ENCODE measurements around the gene SLC22A23.
"Not testable (repeated sequence)": the region's sequence is repeated elsewhere in the genome, so short reads cannot be mapped to it uniquely, and the experiment has no call there.

Gene SLC22A23

GRCh38 chr6:3403238-3404173, 53.3 kb downstream of the SLC22A23 start:
- DNase-seq: no peak

GRCh38 chr6:3402310-3403237, 54.3 kb downstream of the SLC22A23 start:
- no peak for DNase-seq

- DNase-seq: no peak
Measured at GRCh38 chr6:3400162-3400561, 56.7 kb downstream of the SLC22A23 start.

GRCh38 chr6:3398755-3399696, 57.8 kb downstream of the SLC22A23 start:
- no peak for DNase-seq

- no peak for DNase-seq
Measured at GRCh38 chr6:3398165-3398562, 58.7 kb downstream of the SLC22A23 start.

- DNase-seq: no peak
Measured at GRCh38 chr6:3397229-3398164, 59.4 kb downstream of the SLC22A23 start.

GRCh38 chr6:3396503-3397180, 60.2 kb downstream of the SLC22A23 start:
- no peak for DNase-seq

- DNase-seq: no peak
Measured at GRCh38 chr6:3394671-3395070, 62.2 kb downstream of the SLC22A23 start.

GRCh38 chr6:3393836-3394202, 63.0 kb downstream of the SLC22A23 start:
- no peak for DNase-seq

GRCh38 chr6:3392930-3393835, 63.7 kb downstream of the SLC22A23 start:
- no peak for DNase-seq

- DNase-seq: no peak
Measured at GRCh38 chr6:3391902-3392458, 64.9 kb downstream of the SLC22A23 start.

GRCh38 chr6:3390698-3391097, 66.2 kb downstream of the SLC22A23 start:
- no peak for DNase-seq

- no peak for DNase-seq
Measured at GRCh38 chr6:3389390-3390167, 67.3 kb downstream of the SLC22A23 start.

- DNase-seq: no peak
Measured at GRCh38 chr6:3388786-3389185, 68.1 kb downstream of the SLC22A23 start.

- no peak for DNase-seq
Measured at GRCh38 chr6:3386374-3386857, 70.4 kb downstream of the SLC22A23 start.

GRCh38 chr6:3385660-3386151, 71.1 kb downstream of the SLC22A23 start:
- no peak for DNase-seq

GRCh38 chr6:3385181-3385580, 71.7 kb downstream of the SLC22A23 start:
- not testable (repeated sequence) for DNase-seq
